Stimulated activated CD8-positive, alpha-beta memory T cell treated with anti-CD3 and anti-CD28 coated beads, Interleukin-12 subunit alpha, Interleukin-12 subunit beta, amount 100 ng/mL, for 24 hours (primary cell): ENCODE measurements around the gene TACSTD2.
"Not testable (repeated sequence)": the region's sequence is repeated elsewhere in the genome, so short reads cannot be mapped to it uniquely, and the experiment has no call there.

Source experiments
- DNase-seq: peaks from one replicate; pipeline ENCODE4 v3.0.0-alpha.2; 2020; ENCODE audit errors: extremely low read depth

The TACSTD2 gene, protein sequence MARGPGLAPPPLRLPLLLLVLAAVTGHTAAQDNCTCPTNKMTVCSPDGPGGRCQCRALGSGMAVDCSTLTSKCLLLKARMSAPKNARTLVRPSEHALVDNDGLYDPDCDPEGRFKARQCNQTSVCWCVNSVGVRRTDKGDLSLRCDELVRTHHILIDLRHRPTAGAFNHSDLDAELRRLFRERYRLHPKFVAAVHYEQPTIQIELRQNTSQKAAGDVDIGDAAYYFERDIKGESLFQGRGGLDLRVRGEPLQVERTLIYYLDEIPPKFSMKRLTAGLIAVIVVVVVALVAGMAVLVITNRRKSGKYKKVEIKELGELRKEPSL

GRCh38 chr1:58576727-58577653 is at the start of gene TACSTD2:
Gene TACSTD2 (minus strand): TSS chr1:58577252. CDS start chr1:58577156, 96 bp downstream.
- no peak for DNase-seq

DNA sequence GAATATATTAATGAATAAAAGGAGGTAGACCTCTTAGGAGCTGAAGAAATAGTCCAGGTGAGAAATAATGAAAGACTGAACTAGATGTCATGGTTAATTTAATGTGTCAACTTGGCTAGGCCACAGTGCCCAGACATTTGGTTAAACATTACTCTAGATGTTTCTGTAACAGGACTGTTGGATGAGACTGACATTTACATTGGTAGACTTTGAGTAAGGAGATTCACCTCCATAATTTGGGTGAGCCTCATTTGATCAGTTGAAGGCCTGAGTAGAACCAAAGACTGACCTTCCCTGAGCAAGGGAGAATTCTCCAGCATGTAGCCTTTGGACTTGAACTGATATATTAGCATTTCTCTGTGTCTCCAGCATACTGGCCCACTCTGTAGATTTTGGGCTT is 49.2 kb upstream of the TACSTD2 start:
- no peak for DNase-seq

DNA sequence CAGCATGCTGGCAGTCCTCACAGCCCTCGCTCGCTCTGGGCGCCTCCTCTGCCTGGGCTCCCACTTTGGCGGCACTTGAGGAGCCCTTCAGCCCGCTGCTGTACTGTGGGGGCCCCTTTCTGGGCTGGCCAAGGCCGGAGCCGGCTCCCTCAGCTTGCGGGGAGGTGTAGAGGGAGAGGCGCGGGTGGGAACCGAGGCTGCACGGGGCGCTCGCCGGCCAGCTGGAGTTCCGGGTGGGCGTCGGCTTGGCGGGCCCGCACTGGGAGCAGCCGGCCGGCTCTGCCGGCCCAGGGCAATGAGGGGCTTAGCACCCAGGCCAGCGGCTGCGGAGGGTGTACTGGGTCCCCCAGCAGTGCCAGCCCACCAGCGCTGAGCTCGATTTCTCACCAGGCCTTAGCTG is 46.2 kb upstream of the TACSTD2 start:
- DNase-seq = not testable (repeated sequence)

DNA sequence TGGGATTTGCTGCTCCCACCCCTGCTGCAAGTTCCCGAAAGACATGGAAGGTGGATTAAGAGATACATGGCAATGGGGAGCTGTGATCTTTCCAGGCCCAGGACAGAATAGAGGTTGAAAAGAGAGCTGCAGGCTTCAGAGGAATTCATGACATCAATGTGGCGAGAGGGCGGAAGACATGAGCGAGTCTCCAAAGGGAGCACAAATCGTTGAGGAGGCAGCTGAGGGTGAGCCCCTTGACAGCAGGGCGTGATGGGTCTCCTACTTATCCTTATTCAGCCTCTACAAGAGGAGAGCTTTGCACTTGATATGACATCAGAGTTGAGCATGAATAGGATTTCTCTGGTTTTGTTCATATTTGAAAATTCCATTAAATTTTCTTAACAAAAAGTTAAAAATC is 45.5 kb upstream of the TACSTD2 start:
- no peak for DNase-seq

DNA sequence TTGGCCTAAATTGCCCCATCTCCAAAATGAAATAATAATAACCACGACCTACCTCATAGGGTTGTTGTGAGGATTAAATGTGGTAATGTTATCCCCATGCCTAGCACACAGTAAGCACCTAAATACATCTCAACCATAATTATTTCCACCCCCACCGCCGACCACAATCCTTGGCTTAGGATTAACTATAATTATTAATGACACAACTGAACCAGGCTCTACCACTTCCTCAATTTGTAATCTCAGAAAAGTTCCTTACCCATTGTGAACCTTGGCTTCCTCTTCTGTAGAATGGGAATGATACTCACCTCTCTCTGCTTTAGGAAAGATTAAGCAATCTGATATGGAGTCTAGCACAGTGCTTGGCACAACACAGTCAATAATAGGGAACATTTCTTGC is 44.3 kb upstream of the TACSTD2 start:
- DNase-seq = no peak

DNA sequence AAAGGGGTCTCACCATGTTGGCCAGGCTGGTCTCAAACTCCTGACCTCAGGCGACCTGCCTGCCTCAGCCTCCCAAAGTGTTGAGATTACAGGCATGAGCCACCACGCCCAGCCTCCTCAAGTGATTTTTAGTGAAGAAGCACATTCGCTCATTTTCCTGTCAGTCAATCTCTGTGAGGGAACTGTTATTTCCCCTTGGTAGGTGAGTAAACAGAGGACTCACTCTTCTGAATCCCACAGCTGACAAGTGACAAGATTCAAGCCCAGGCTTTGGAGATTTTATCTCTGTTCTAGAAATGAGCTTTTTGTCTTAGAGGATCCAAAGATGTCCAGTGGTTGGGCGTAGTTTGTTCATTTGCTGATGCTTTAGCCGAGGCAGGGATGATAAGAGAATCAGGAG is 43.9 kb upstream of the TACSTD2 start:
- DNase-seq = no peak

GRCh38 chr1:58620259-58620658 is 43.2 kb upstream of the TACSTD2 start:
- DNase-seq = no peak

GRCh38 chr1:58619286-58620054 is 42.4 kb upstream of the TACSTD2 start:
- DNase-seq = no peak

DNA sequence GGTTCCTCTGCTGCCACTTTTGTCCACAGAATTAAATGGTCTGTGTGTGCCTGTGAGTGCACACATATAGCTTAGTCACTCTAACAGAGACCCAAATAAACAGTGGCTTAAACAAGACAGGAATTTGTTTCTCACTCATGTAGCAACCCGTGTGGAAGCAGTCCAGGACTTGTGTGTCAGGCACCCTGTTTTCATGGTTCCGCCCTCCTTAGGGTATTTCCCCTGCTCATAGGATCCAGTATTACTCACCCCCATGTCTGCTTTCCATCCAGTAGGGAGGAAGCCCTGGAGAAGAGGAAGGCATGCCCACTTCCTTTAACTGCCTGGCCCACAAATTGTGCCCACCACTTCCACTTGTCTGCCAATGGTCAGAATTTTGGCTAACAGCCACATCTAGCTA is 41.3 kb upstream of the TACSTD2 start:
- no peak for DNase-seq

GRCh38 chr1:58611861-58612385 is 34.9 kb upstream of the TACSTD2 start:
- no peak for DNase-seq

DNA sequence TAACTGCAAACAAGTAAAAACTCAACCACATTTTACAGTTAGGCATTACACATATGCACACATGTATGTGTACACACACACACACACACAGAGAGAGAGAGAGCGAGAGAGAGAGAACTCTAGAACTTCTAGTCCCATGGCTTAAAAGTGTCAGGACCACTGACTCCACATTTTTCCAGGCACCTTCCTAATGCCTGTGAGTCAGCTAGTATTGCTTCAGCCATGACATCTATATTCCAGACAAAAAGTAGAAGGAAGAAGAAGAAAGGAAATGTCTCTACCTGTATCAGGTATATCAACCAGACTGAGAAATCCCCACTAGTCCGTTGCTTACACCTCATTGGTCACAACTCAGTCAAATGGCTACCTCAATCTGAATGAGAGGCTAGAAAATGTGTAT is 31.9 kb upstream of the TACSTD2 start:
- DNase-seq = no peak

- no peak for DNase-seq
Observed at GRCh38 chr1:58608297-58608696, 31.2 kb upstream of the TACSTD2 start.

GRCh38 chr1:58607391-58607790 is 30.3 kb upstream of the TACSTD2 start:
- no peak for DNase-seq

- DNase-seq = not testable (repeated sequence)
Observed at GRCh38 chr1:58601921-58602320, 24.9 kb upstream of the TACSTD2 start.

- no peak for DNase-seq
Observed at GRCh38 chr1:58597996-58598395, 20.9 kb upstream of the TACSTD2 start.

DNA sequence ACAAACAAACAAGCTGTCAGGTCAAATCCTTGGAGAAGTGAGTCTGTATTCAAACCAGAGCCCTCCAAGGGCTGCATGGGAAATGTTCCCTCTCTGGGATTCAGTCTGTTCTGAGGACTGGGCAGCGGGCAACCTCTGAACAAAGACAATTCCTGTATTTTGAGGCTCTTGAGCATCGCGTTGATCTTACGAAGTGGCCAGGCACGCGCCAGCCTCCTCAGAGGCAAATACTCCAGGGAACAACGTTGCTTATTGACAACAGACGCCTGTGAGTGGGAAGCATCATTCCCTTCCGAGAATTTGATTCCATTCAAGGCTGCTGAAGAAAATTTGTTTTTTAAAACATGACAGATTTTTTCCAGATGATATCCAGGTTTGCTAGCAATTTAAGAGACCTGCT is 20.0 kb upstream of the TACSTD2 start:
- no peak for DNase-seq

GRCh38 chr1:58596631-58597052 is 19.6 kb upstream of the TACSTD2 start:
- DNase-seq = no peak

GRCh38 chr1:58594546-58594945 is 17.5 kb upstream of the TACSTD2 start:
- no peak for DNase-seq

GRCh38 chr1:58592522-58593134 is 15.6 kb upstream of the TACSTD2 start:
- no peak for DNase-seq

DNA sequence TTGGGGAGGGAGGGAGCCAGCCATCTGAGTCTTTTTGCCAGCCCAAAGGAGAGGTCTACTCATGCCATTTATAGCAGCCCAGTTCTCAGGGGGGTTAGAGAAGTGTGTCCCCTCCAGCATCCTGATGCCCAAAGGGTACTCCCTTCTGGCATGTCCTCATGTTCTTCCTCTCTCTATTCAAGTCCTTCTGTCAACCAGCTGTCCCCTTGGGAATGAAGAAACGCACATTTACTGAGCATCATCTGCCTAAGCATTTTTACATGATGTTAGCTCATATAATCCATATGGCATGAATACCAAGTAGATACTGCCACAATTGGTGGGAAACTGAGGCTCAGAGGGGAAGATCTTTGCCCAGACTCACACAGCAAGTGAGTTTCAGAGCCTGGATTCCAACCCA is 14.8 kb upstream of the TACSTD2 start:
- DNase-seq = no peak

DNA sequence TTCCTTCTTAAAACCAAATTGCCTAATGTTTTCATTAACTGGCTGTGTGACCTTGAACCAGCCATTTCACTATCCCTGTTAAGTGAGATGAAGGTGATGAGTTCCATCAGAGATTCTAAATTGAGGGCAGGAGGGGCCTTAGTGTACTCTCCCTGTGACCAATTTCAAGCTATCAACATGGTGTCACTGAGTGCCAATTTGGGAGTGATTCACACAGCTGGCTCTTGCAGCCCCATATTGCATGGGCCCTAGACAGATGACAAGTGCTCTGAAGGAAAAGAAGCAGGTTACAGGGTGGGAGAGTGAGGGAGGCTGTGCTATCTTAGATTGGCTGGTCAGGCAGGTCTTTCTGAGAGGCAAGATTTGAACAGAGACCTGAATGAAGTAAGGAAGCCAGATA is 13.0 kb upstream of the TACSTD2 start:
- no peak for DNase-seq

DNA sequence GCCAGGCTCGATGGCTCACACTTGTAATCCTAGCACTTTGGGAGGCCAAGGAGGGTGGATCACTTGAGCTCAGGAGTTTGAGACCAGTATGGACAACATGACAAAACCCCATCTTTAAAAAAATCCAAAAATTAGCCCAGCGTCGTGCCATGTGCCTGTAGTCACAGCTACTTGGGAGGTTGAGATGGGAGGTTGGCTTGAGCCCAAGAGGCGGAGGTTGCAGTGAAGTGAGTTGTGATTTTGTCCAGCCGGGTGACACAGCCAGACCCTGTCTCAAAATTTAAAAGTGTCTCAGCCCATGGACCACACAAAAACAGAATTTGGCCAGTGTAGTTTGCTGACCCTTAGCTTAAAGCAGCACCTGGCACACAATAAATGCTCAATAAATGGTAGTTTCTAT is 11.3 kb upstream of the TACSTD2 start:
- DNase-seq = no peak
